ENCODE results near the gene PTGS1.

DNA sequence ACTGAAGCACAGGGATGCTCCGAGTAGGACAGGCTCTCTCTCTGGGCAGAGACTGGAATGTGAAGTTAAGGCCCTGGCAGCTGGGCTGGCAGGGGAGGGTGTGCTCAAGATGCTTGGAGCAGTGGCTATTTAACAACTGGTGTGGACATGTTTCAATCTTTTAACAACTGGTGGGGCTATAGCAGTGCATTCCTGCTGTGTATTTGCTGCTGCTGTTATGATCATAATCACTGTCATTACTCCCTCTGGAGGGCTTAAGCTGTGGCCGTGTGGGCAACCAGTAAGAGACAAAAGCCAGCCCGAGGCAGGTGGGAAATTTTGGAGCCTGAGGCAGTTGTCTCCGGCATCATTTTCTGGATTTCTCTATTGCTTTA, 33.3 kb upstream of the PTGS1 start:
- TF ChIP-seq ETS2 (tag; IDR thresholded peaks at IDR 0.05; ENCODE audit: borderline replicate concordance, poor library complexity, severe bottlenecking) (no peak), GATAD2B (IDR thresholded peaks at IDR 0.05; ENCODE audit: borderline replicate concordance) (no peak), BRF1 (IDR thresholded peaks at IDR 0.05; ENCODE audit: borderline replicate concordance, extremely low read depth, insufficient read length) (no peak), ARID1B (IDR thresholded peaks at IDR 0.05) (no peak), RAD21 (CRISPR knock-in tag; conservative IDR thresholded peaks at IDR 0.05 in 1 of 2, IDR thresholded peaks at IDR 0.05 in 1 of 2) (no peak), CBFB (CRISPR knock-in tag; IDR thresholded peaks at IDR 0.05) (no peak)
- TF ChIP-seq, protein P1, sequence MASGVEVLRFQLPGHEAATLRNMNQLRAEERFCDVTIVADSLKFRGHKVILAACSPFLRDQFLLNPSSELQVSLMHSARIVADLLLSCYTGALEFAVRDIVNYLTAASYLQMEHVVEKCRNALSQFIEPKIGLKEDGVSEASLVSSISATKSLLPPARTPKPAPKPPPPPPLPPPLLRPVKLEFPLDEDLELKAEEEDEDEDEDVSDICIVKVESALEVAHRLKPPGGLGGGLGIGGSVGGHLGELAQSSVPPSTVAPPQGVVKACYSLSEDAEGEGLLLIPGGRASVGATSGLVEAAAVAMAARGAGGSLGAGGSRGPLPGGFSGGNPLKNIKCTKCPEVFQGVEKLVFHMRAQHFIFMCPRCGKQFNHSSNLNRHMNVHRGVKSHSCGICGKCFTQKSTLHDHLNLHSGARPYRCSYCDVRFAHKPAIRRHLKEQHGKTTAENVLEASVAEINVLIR (CRISPR knock-in tag; IDR thresholded peaks at IDR 0.05) = no peak
